GM23338 (cell line): ENCODE results near the gene DUSP11. TPM values are rescaled to one million over a fixed set of nuclear protein-coding genes. Genes with fewer than 3 reads are reported as not detected.

ENCODE experiments used
- ATAC-seq: fragments of 200-7000 bp; cut with Tn5 transposase; 3 replicates; pipeline ENCODE4 v1.9.1; 2020
- DNase-seq: peaks from one replicate; pipeline ENCODE4 v3.0.0-alpha.2; 2015; ENCODE audit warnings: low spot score
- H2AFZ ChIP-seq: fragments of 200-600 bp; sonication (generic); 2 replicates; pipeline ENCODE4 v1.8.0; 2016; ENCODE audit warnings: antibody characterized with exemption, mild to moderate bottlenecking, moderate library complexity
- H3F3A ChIP-seq: fragments of 200-600 bp; sonication (generic); replicated peaks from 2 replicates; pipeline ENCODE4 v1.8.0; 2017; ENCODE audit warnings: antibody characterized with exemption, mixed run types, low read depth
- H3K27ac ChIP-seq: fragments of 200-600 bp; sonication (generic); 2 replicates; pipeline ENCODE4 v1.6.1; 2016; ENCODE audit warnings: low read depth
- H3K27me3 ChIP-seq: fragments of 200-600 bp; sonication (generic); 2 replicates; pipeline ENCODE4 v1.8.0; 2016; ENCODE audit warnings: mild to moderate bottlenecking, mixed run types, moderate library complexity; ENCODE audit not compliant: insufficient read depth
- H3K36me3 ChIP-seq: fragments of 200-600 bp; sonication (generic); 2 replicates; pipeline ENCODE4 v1.8.0; 2016; ENCODE audit warnings: mild to moderate bottlenecking; ENCODE audit not compliant: insufficient read depth
- H3K4me1 ChIP-seq: fragments of 200-600 bp; sonication (generic); 2 replicates; pipeline ENCODE4 v1.8.0; 2016; ENCODE audit warnings: mild to moderate bottlenecking, moderate library complexity; ENCODE audit not compliant: insufficient read depth
- H3K4me2 ChIP-seq: fragments of 200-600 bp; sonication (generic); 2 replicates; pipeline ENCODE4 v1.7.1; 2017; ENCODE audit warnings: mixed run types
- H3K4me3 ChIP-seq: fragments of 200-600 bp; sonication (generic); 2 replicates; pipeline ENCODE4 v1.6.1; 2016; ENCODE audit warnings: mixed run types
- H3K79me2 ChIP-seq: fragments of 200-600 bp; sonication (generic); replicated peaks from 2 replicates; pipeline ENCODE4 v1.8.0; 2017; ENCODE audit warnings: mild to moderate bottlenecking; ENCODE audit not compliant: insufficient read depth
- H3K9me2 ChIP-seq: fragments of 200-600 bp; sonication (generic); 2 replicates; pipeline ENCODE4 v1.8.0; 2017; ENCODE audit not compliant: insufficient read depth
- H4K20me1 ChIP-seq: fragments of 200-600 bp; sonication (generic); replicated peaks from 2 replicates; pipeline ENCODE4 v1.8.0; 2017; ENCODE audit warnings: mild to moderate bottlenecking; ENCODE audit not compliant: insufficient read depth
- H3K27ac Mint-ChIP-seq: 2 replicates; pipeline ENCODE4 v1.8.0; 2020; ENCODE audit warnings: inconsistent platforms, mild to moderate bottlenecking, moderate library complexity, mixed read lengths
- H3K27me3 Mint-ChIP-seq: 3 replicates; pipeline ENCODE4 v1.8.0; 2022; ENCODE audit warnings: low read depth, mild to moderate bottlenecking, moderate library complexity, mixed read lengths, inconsistent platforms; ENCODE audit not compliant: insufficient read depth, poor library complexity
- H3K36me3 Mint-ChIP-seq: 3 replicates; pipeline ENCODE4 v1.8.0; 2021; ENCODE audit warnings: low read depth, mild to moderate bottlenecking, inconsistent platforms, moderate library complexity, mixed read lengths
- H3K4me1 Mint-ChIP-seq: 3 replicates; pipeline ENCODE4 v1.8.0; 2020; ENCODE audit warnings: mild to moderate bottlenecking, inconsistent platforms, mixed read lengths
- H3K4me3 Mint-ChIP-seq: 3 replicates; pipeline ENCODE4 v1.8.0; 2021; ENCODE audit warnings: moderate library complexity, mild to moderate bottlenecking, inconsistent platforms, mixed read lengths
- H3K9me3 Mint-ChIP-seq: 3 replicates; pipeline ENCODE4 v1.8.0; 2020; ENCODE audit warnings: moderate library complexity, mild to moderate bottlenecking, inconsistent platforms, mixed read lengths
- CREB1 ChIP-seq: fragments of 250-450 bp; sonication (Bioruptor Pico); IDR thresholded peaks from 2 replicates; pipeline ENCODE4 v1.5.0; 2020; ENCODE audit warnings: low read depth, mild to moderate bottlenecking, moderate library complexity
- CTCF ChIP-seq, 2 experiments: fragments of 200-600 bp in 1 of 2; sonication (generic) in 1 of 2; conservative IDR thresholded peaks; 2 replicates each; pipeline versions ENCODE4 v1.5.1 to v1.6.1; 2016 to 2017; ENCODE audit warnings: antibody characterized with exemption in 2 of 2, low read depth in 2 of 2, mild to moderate bottlenecking in 2 of 2, moderate library complexity in 1 of 2
- JUNB ChIP-seq: IDR thresholded peaks from one replicate; pipeline ENCODE4 v1.6.1; 2016; ENCODE audit warnings: antibody characterized with exemption; ENCODE audit not compliant: unreplicated experiment
- NANOG ChIP-seq: IDR thresholded peaks from 2 replicates; pipeline ENCODE4 v1.6.1; 2016; ENCODE audit warnings: antibody characterized with exemption, borderline replicate concordance
- POLR2AphosphoS5 ChIP-seq: IDR thresholded peaks from 2 replicates; pipeline ENCODE4 v1.6.1; 2016; ENCODE audit warnings: antibody characterized with exemption, low read depth
- STAT1 ChIP-seq: IDR thresholded peaks from one replicate; pipeline ENCODE4 v1.6.1; 2016; ENCODE audit warnings: antibody characterized with exemption; ENCODE audit not compliant: unreplicated experiment
- ZNF114 ChIP-seq: fragments of 250-450 bp; sonication (Bioruptor Pico); IDR thresholded peaks from 2 replicates; pipeline ENCODE4 v1.5.0; 2020; ENCODE audit warnings: mild to moderate bottlenecking, moderate library complexity
- ZNF331 ChIP-seq: fragments of 250-450 bp; sonication (Bioruptor Pico); IDR thresholded peaks from 2 replicates; pipeline ENCODE4 v1.5.0; 2020; ENCODE audit warnings: low read depth, mild to moderate bottlenecking, moderate library complexity
- ZNF462 ChIP-seq: fragments of 250-450 bp; sonication (Bioruptor Pico); IDR thresholded peaks from 2 replicates; pipeline ENCODE4 v1.5.0; 2020; ENCODE audit warnings: mild to moderate bottlenecking, moderate library complexity
- polyA plus RNA-seq: library from polyadenylated mRNA; unstranded; fragments of >200 nt; fragmentation: Nextera tagmentation; extraction: Ambion mirVana; gene quantifications from 2 replicates; pipeline ENCODE4 v1.2.1, GENCODE V29; 2016
- total RNA-seq: library from RNA; depleted of rRNA; stranded (reverse); fragments of >200 nt; shearing (Covaris generic); gene quantifications from 2 replicates; pipeline ENCODE4 v1.2.3, GENCODE V29; 2014

Gene DUSP11
- total and polyA plus RNA-seq, 2 experiments from 2014 or later: 21.0 to 23.3 TPM

- Histone ChIP-seq H3K79me2 (no peaks in the 10 kb centered on the region), H3K4me2 (no peak overlapping the region), H3K4me3 (no peak overlapping the region), H3K27me3 (no peaks in the 10 kb centered on the region), H3K36me3 (no peaks in the 10 kb centered on the region), H4K20me1 (no peaks in the 10 kb centered on the region), H3F3A (no peaks in the 10 kb centered on the region), H2AFZ (no peak overlapping the region), H3K27ac (no peak overlapping the region), H3K9me2 (no peaks in the 10 kb centered on the region), H3K4me1 (peaks cover 10% of the 10 kb centered on the region; the same call in 1 of the 2 replicates)
- Mint-ChIP-seq H3K27ac (no peak overlapping the region), H3K9me3 (no peaks in the 10 kb centered on the region), H3K4me3 (no peak overlapping the region), H3K36me3 (no peaks in the 10 kb centered on the region), H3K4me1 (peaks cover 18% of the 10 kb centered on the region), H3K27me3 (peaks cover 11% of the 10 kb centered on the region)
- peak; percentile 81 for DNase-seq
- TF ChIP-seq ZNF331 (no peak), CTCF (conservative IDR thresholded peaks at IDR 0.05; ENCODE audit: low read depth in 2 of 2) (peak; percentile 78 to 81)
- ATAC-seq: peak; percentile 26; the same call in 2 of the 3 replicates
Observed at GRCh38 chr2:73823916-73824523, 44.1 kb upstream of the DUSP11 start.

GRCh38 chr2:73823416-73823815 is 43.5 kb upstream of the DUSP11 start:
- Histone ChIP-seq H3K4me2 (no peak overlapping the region), H3K27me3 (no peaks in the 10 kb centered on the region), H3F3A (no peaks in the 10 kb centered on the region), H3K4me3 (no peak overlapping the region), H3K79me2 (no peaks in the 10 kb centered on the region), H4K20me1 (no peaks in the 10 kb centered on the region), H3K4me1 (peaks cover 10% of the 10 kb centered on the region; the same call in 1 of the 2 replicates), H3K27ac (no peak overlapping the region), H3K9me2 (no peaks in the 10 kb centered on the region), H2AFZ (peak overlapping the region; percentile 20; the same call in 1 of the 2 replicates), H3K36me3 (no peaks in the 10 kb centered on the region)
- H3K36me3 Mint-ChIP-seq: no peaks in the 10 kb centered on the region
- no peak overlapping the region for H3K4me3 Mint-ChIP-seq
- no peak overlapping the region; the same call in 1 of the 2 replicates for H3K27ac Mint-ChIP-seq
- ATAC-seq: no peak
- no peak for TF ChIP-seq STAT1
- TF ChIP-seq ZNF331: no peak
- TF ChIP-seq POLR2AphosphoS5: no peak
- no peak for TF ChIP-seq NANOG
- TF ChIP-seq JUNB: no peak
- TF ChIP-seq ZNF114 (CRISPR knock-in tag): no peak
- no peak for TF ChIP-seq CREB1 (CRISPR knock-in tag)
- DNase-seq: no peak
- H3K4me1 Mint-ChIP-seq: peaks cover 16% of the 10 kb centered on the region
- H3K27me3 Mint-ChIP-seq: peaks cover 7% of the 10 kb centered on the region
- no peaks in the 10 kb centered on the region for H3K9me3 Mint-ChIP-seq

GRCh38 chr2:73822991-73823390 is 43.1 kb upstream of the DUSP11 start:
- Mint-ChIP-seq H3K27ac (no peak overlapping the region), H3K4me1 (peaks cover 16% of the 10 kb centered on the region), H3K4me3 (no peak overlapping the region), H3K9me3 (no peaks in the 10 kb centered on the region), H3K27me3 (peaks cover 7% of the 10 kb centered on the region), H3K36me3 (no peaks in the 10 kb centered on the region)
- no peaks in the 10 kb centered on the region for H3K27me3 ChIP-seq
- H3K4me3 ChIP-seq: no peak overlapping the region
- peaks cover 10% of the 10 kb centered on the region; the same call in 1 of the 2 replicates for H3K4me1 ChIP-seq
- H2AFZ ChIP-seq: peak overlapping the region; percentile 20; the same call in 1 of the 2 replicates
- no peaks in the 10 kb centered on the region for H3K9me2 ChIP-seq
- H3K27ac ChIP-seq: no peak overlapping the region
- H3K4me2 ChIP-seq: no peak overlapping the region
- H3K36me3 ChIP-seq: no peaks in the 10 kb centered on the region
- H3F3A ChIP-seq: no peaks in the 10 kb centered on the region
- DNase-seq: no peak
- H3K79me2 ChIP-seq: no peaks in the 10 kb centered on the region
- H4K20me1 ChIP-seq: no peaks in the 10 kb centered on the region
- no peak for ATAC-seq
- no peak for TF ChIP-seq ZNF462 (CRISPR knock-in tag)
